ENCODE results near the gene ARRB2. TPM values are rescaled to one million over a fixed set of nuclear protein-coding genes. Genes with fewer than 3 reads are reported as not detected.

ARRB2 gene
- polyA plus RNA-seq, 1 experiment, result 10.7 TPM

GRCh38 chr17:4725646-4726310, 15.3 kb downstream of the ARRB2 start:
- Histone ChIP-seq H3K36me3 (ENCODE audit: control insufficient read depth, insufficient read depth, low read length) (no peaks in the 10 kb centered on the region), H3K4me3 (ENCODE audit: low read depth, low read length) (no peak overlapping the region), H3K27me3 (ENCODE audit: control insufficient read depth, insufficient read depth, low read length) (0 out of 2 replicates have a peak, but pooled peaks cover 2% of the 10 kb centered on the region)
- ChIA-PET CTCF (interaction anchor here (0.7 to 1.6 kb wide), 3 partner anchors 16 to 114 kb away, joined by 3 to 5 read pairs (median 4); partner anchors contain the start of gene ARRB2), POLR2A (no interaction called here)
- TF ChIP-seq CTCF (IDR thresholded peaks at IDR 0.05; ENCODE audit: insufficient read depth, low read depth, low read length), result no peak
- DNase-seq (ENCODE audit: low read depth), result no peak

GRCh38 chr17:4728124-4728523, 17.7 kb downstream of the ARRB2 start:
- Histone ChIP-seq H3K36me3 (ENCODE audit: control insufficient read depth, insufficient read depth, low read length) (0 out of 2 replicates have a peak, but pooled peaks cover under 1% of the 10 kb centered on the region), H3K4me3 (ENCODE audit: low read depth, low read length) (no peak overlapping the region), H3K27me3 (ENCODE audit: control insufficient read depth, insufficient read depth, low read length) (0 out of 2 replicates have a peak, but pooled peaks cover 2% of the 10 kb centered on the region)
- POLR2A ChIA-PET, result no interaction called here
- CTCF ChIA-PET, result no interaction called here
- TF ChIP-seq CTCF (IDR thresholded peaks at IDR 0.05; ENCODE audit: insufficient read depth, low read depth, low read length), result no peak
- DNase-seq (ENCODE audit: low read depth), result no peak

DNA sequence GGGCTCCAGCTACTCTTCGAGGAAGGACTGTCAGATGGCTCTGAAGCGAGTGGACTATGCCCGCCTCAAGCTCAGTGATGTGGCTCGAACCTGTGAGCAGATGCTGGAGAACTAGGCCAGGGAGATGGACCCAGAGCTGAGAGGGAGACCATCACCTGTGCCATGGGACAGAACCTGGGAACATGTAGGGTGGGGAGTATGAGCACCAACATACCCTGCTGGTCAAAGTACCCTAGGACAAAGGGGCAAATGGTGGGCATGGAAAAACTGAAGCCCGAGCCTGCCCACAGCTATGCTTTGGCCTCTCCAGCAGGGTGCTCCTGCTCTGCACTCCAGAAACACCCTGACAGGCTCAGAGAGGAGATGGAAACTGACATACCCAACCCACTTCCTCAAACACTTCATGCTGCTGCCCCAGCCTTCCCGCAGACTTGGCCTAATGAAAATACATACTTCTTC, 22.7 kb downstream of the ARRB2 start:
- TF ChIP-seq CTCF (IDR thresholded peaks at IDR 0.05; ENCODE audit: insufficient read depth, low read depth, low read length), result no peak
- ChIA-PET POLR2A (no interaction called here), CTCF (interaction anchor here (1.1 to 1.6 kb wide), 2 partner anchors 57 to 176 kb away, joined by 3 to 5 read pairs; no protein-coding TSS in a partner anchor)
- H3K4me3 ChIP-seq (ENCODE audit: low read depth, low read length), result no peak overlapping the region
- 0 out of 2 replicates have a peak, but pooled peaks cover 2% of the 10 kb centered on the region for H3K36me3 ChIP-seq (ENCODE audit: control insufficient read depth, insufficient read depth, low read length)
- DNase-seq (ENCODE audit: low read depth), result no peak
- H3K27me3 ChIP-seq (ENCODE audit: control insufficient read depth, insufficient read depth, low read length), result peaks cover under 1% of the 10 kb centered on the region

DNA sequence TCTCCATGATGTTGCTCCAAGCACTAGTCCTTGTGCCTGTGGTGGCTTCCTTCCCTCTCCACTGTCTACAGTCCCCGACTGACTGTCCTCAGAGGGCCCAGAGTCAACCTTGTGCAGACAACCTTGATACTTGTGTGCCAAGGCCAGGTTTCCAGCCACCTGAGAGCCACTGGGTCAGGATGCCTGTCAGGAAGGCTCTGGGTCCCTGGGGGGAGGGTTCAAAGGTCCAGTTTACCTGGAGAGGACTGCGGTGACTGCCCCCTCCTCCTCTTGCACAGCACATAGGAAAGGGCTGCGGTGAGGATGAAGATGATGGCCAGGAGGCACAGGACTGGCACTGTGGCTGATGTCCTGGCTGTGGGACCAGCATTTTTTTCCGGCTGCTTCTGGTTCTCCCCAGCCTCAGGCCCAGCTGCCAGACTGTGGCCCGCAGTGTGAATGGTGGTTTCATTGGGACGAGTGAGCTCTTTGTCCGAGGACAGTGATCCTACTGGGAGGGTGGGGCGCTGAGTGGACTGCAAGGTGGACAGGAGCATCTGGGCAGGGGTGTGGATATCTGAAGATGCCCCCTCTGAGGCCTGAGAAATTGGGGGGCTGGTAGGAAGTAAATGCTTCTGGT, 24.5 kb downstream of the ARRB2 start:
- ChIA-PET POLR2A (no interaction called here), CTCF (interaction anchor here (1.1 kb wide), 1 partner anchor 170 kb away, joined by 3 read pairs; no protein-coding TSS in a partner anchor)
- H3K27me3 ChIP-seq (ENCODE audit: control insufficient read depth, insufficient read depth, low read length), result peaks cover 9% of the 10 kb centered on the region
- H3K4me3 ChIP-seq (ENCODE audit: low read depth, low read length), result no peak overlapping the region
- DNase-seq (ENCODE audit: low read depth), result no peak
- 0 out of 2 replicates have a peak, but pooled peaks cover 2% of the 10 kb centered on the region for H3K36me3 ChIP-seq (ENCODE audit: control insufficient read depth, insufficient read depth, low read length)
- TF ChIP-seq CTCF (IDR thresholded peaks at IDR 0.05; ENCODE audit: insufficient read depth, low read depth, low read length), result no peak

Measured in BJ (cell line).